HEK293T (cell line): ENCODE measurements around the gene LSAMP.
A peak's percentile ranks its signal among the peaks of the same experiment; 100 is the strongest.

ENCODE experiments used
- CTCF ChIA-PET: fragments of 350-600 bp; formaldehyde crosslinking; extraction: SDS; loops from one replicate; lab custom pipeline; 2021; ENCODE audit warnings: antibody characterized with exemption, inconsistent platforms; lab: Yijun Ruan, JAX
- POLR2A ChIA-PET: fragments of 350-600 bp; formaldehyde crosslinking; extraction: SDS; loops from one replicate; lab custom pipeline; 2020; ENCODE audit warnings: antibody characterized with exemption, inconsistent platforms; lab: Yijun Ruan, JAX
- DNase-seq: peaks from one replicate; pipeline ENCODE4 v3.0.0; 2012; ENCODE audit warnings: mixed read lengths; ENCODE audit errors: extremely low spot score
- ARNT ChIP-seq: fragments of 450-650 bp; IDR thresholded peaks from 2 replicates; pipeline ENCODE4 v1.6.1; 2017; ENCODE audit warnings: mild to moderate bottlenecking
- BHLHE40 ChIP-seq: fragments of 450-650 bp; IDR thresholded peaks from 2 replicates; pipeline ENCODE4 v1.6.1; 2016; ENCODE audit warnings: mild to moderate bottlenecking, moderate library complexity, borderline replicate concordance
- CTBP1 ChIP-seq: fragments of 450-650 bp; IDR thresholded peaks from 2 replicates; pipeline ENCODE4 v1.6.1; 2016; ENCODE audit warnings: borderline replicate concordance
- ELF4 ChIP-seq: fragments of 450-650 bp; IDR thresholded peaks from 2 replicates; pipeline ENCODE4 v1.6.1; 2017; ENCODE audit warnings: antibody characterized with exemption
- FOXA1 ChIP-seq: fragments of 450-650 bp; IDR thresholded peaks from 2 replicates; pipeline ENCODE4 v1.6.1; 2016; ENCODE audit warnings: mild to moderate bottlenecking
- FOXK2 ChIP-seq: fragments of 450-650 bp; IDR thresholded peaks from 2 replicates; pipeline ENCODE4 v1.6.1; 2016; ENCODE audit warnings: mild to moderate bottlenecking
- FOXM1 ChIP-seq: fragments of 450-650 bp; IDR thresholded peaks from 2 replicates; pipeline ENCODE4 v1.6.1; 2017; ENCODE audit warnings: mild to moderate bottlenecking, borderline replicate concordance
- HDGF ChIP-seq: fragments of 450-650 bp; IDR thresholded peaks from 2 replicates; pipeline ENCODE4 v1.6.1; 2017; ENCODE audit warnings: antibody characterized with exemption, borderline replicate concordance
- L3MBTL2 ChIP-seq: fragments of 450-650 bp; conservative IDR thresholded peaks from 2 replicates; pipeline ENCODE4 v1.6.1; 2016; ENCODE audit warnings: mild to moderate bottlenecking
- LEF1 ChIP-seq: fragments of 450-650 bp; IDR thresholded peaks from 2 replicates; pipeline ENCODE4 v1.6.1; 2017; ENCODE audit warnings: mild to moderate bottlenecking, borderline replicate concordance
- NFRKB ChIP-seq: fragments of 450-650 bp; IDR thresholded peaks from 2 replicates; pipeline ENCODE4 v1.6.1; 2016; ENCODE audit warnings: mild to moderate bottlenecking, moderate library complexity
- PKNOX1 ChIP-seq: fragments of 450-650 bp; IDR thresholded peaks from 2 replicates; pipeline ENCODE4 v1.6.1; 2016
- SP1 ChIP-seq: fragments of 450-650 bp; IDR thresholded peaks from 2 replicates; pipeline ENCODE4 v1.6.1; 2017
- SUZ12 ChIP-seq: fragments of 450-650 bp; IDR thresholded peaks from 2 replicates; pipeline ENCODE4 v1.6.1; 2016; ENCODE audit warnings: mild to moderate bottlenecking
- TARDBP ChIP-seq: fragments of 450-650 bp; IDR thresholded peaks from 2 replicates; pipeline ENCODE4 v1.6.1; 2016
- ZNF384 ChIP-seq: fragments of 450-650 bp; IDR thresholded peaks from 2 replicates; pipeline ENCODE4 v1.6.1; 2016

LSAMP gene

DNA sequence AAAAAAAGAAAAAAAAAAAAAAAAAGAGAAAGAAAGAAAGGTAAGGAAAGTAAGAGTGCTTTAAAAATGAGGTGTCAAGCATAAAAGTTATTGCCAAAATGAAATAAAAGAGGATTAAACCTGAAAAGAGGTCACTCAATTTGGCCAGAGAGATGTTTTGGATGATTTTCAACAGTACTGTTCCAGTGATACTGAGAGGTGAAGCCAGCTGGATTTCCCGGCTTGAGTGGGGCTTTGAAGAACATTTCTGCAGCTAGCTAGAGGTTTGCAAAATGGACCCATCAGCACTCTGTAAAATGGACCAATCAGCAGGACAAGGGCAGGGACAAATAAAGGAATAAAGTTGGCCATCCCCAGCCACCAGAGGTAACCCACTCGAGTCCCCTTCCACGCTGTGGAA, 128.5 kb downstream of the LSAMP start:
- POLR2A ChIA-PET: no interaction called here
- TF ChIP-seq BHLHE40 (no peak), SUZ12 (no peak), FOXA1 (no peak), ZNF384 (no peak), NFRKB (no peak), HDGF (no peak), L3MBTL2 (no peak), CTBP1 (no peak), PKNOX1 (no peak), SP1 (no peak), TARDBP (no peak), ARNT (no peak), FOXM1 (no peak), FOXK2 (no peak), ELF4 (no peak)
- CTCF ChIA-PET: no interaction called here
- DNase-seq: no peak

DNA sequence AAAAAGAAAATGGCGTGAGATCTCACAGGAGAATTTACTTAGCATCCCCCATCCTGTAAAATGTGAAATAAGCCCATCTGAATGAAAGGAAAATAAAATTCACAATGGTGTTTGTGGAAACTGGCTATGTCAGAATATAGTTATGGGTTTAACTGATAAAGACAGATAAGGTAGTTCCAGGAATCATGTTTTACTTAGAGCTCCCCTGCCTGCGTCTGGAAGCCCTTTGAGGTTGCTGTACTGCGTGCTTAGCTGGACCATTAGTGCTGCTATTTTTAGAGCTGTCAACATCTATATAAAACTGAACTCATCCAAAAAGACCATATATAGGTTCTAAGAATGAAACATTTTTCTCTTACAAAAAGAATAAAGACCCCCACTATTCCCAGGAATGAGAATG, 130.8 kb downstream of the LSAMP start:
- POLR2A ChIA-PET: no interaction called here
- no peak for TF ChIP-seq BHLHE40
- no peak for TF ChIP-seq SP1
- TF ChIP-seq HDGF: no peak
- no peak for TF ChIP-seq NFRKB
- TF ChIP-seq ZNF384: no peak
- no peak for TF ChIP-seq ARNT
- TF ChIP-seq FOXA1: no peak
- TF ChIP-seq FOXK2: no peak
- no peak for TF ChIP-seq FOXM1
- no peak for TF ChIP-seq SUZ12
- CTCF ChIA-PET: no interaction called here
- DNase-seq: no peak

- ChIA-PET POLR2A (no interaction called here), CTCF (no interaction called here)
- TF ChIP-seq SP1 (no peak), NFRKB (no peak), BHLHE40 (no peak)
- DNase-seq: peak; percentile 11
These were observed 138.6 kb downstream of the LSAMP start for GRCh38 chr3:116306720-116307119.

DNA sequence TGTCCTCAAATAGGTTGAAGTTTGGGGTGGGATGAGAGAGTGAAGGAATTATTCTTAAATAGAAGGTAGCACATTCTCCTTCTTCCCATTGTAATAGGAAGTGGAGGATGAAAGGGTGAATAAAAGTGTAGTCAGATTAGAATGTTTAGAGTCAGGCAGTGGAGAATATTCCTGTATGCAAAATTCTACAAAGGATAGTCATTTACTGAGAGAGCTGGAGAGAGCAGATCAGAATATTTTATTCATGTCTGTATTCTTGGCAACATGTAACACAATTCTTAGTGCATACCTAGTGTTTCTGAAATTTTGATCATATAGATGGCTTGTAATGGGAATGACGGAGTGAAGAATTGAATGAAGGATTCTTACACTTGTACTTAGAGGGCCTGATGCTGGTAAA, 139.1 kb downstream of the LSAMP start:
- POLR2A ChIA-PET: no interaction called here
- no peak for DNase-seq
- CTCF ChIA-PET: interaction anchor here (0.6 to 0.7 kb wide), 2 partner anchors 153 to 538 kb away, joined by 3 to 4 read pairs; no protein-coding TSS in a partner anchor
- TF ChIP-seq LEF1 (no peak), ZNF384 (no peak), BHLHE40 (no peak), FOXA1 (no peak), PKNOX1 (no peak), SUZ12 (no peak), ARNT (no peak), SP1 (no peak), HDGF (no peak), L3MBTL2 (no peak), FOXK2 (no peak), FOXM1 (no peak)

DNA sequence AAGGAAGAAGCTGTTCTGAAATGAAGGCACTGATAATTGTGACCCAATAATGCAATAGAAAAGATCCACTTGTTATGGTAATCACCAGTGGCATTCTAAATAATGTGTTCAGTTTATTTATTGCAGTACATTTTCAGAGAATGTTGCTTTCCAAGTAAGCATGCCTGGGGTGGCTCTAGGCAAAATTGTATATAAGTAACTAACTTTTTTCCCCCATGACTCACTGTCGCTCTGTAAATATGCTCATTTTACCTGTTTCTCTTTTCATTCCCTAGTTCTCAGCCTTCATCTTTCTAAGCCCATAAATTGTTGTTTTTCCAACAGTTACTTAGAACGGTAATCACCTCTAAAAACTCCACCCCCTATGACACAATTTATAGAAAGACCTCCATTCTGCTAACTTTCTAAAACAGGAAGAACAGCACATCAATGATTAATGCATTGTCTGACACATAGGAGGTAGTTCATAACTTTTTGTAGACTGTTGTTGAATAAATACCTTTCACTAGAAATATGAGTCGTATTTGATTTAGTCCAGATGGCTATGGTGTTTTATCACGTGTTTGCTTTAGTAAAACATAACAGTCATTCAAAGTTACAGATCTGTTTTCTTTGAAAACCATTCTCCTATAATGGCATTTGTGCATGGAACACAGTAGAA, 143.1 kb downstream of the LSAMP start:
- CTCF ChIA-PET: no interaction called here
- TF ChIP-seq LEF1 (no peak), PKNOX1 (peak; percentile 32; the same call in 1 of the 2 replicates), ZNF384 (no peak), BHLHE40 (no peak), FOXA1 (no peak), NFRKB (no peak)
- POLR2A ChIA-PET: no interaction called here
- no peak for DNase-seq

DNA sequence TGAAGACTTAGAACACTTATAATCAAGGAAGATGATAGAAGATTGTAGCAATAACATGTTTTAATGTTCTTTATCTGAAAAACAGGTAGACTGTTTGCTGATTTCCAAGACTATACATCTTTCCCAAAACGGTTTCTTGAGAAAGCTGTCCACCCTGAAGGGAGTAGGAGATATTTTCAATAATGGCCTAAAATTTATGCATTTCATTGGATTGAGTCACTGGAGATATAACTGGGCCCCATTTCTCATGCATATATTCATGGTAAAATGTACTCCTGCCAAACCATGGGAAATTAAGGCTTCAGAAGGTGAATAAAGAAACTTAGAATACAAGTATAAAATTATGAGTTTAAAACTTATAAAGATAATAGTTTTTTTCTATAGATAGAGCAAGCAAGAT, 143.9 kb downstream of the LSAMP start:
- TF ChIP-seq L3MBTL2 (no peak), TARDBP (no peak), FOXM1 (no peak), SUZ12 (no peak), ELF4 (no peak), BHLHE40 (no peak), ZNF384 (no peak), FOXA1 (no peak), FOXK2 (no peak), ARNT (no peak), CTBP1 (no peak), SP1 (no peak), HDGF (no peak), LEF1 (no peak), NFRKB (no peak), PKNOX1 (no peak)
- CTCF ChIA-PET: no interaction called here
- POLR2A ChIA-PET: no interaction called here
- DNase-seq: no peak
